Fibroblast of skin of back (primary cell): ENCODE results near the gene RASSF5. TPM values are rescaled to one million over a fixed set of nuclear protein-coding genes. Genes with fewer than 3 reads are reported as not detected.

Experiments used
- DNase-seq: peaks from one replicate; pipeline ENCODE4 v3.0.0-alpha.2; 2013
- polyA plus RNA-seq, 2 experiments: library from polyadenylated mRNA; unstranded; fragments of 120-200 nt; gene quantifications; one replicate each; pipeline ENCODE4 v1.2.1, GENCODE V29; 2013; ENCODE audit not compliant: insufficient read length in 2 of 2

RASSF5 gene
- polyA plus RNA-seq (2013, experiment 1 of 2; ENCODE audit: insufficient read length) = 0.92 TPM
- polyA plus RNA-seq (2013, experiment 2 of 2; ENCODE audit: insufficient read length) = 2.0 TPM

GRCh38 chr1:206507284-206508129, at the start of gene RASSF5:
TSS of gene RASSF5 (plus strand) at chr1:206507531. CDS start at chr1:206507603, 72 bp downstream.
- DNase-seq = peak; percentile 76

GRCh38 chr1:206459703-206460102, 47.6 kb upstream of the RASSF5 start:
- no peak for DNase-seq

- DNase-seq = no peak
Observed at GRCh38 chr1:206460836-206461426, 46.4 kb upstream of the RASSF5 start.

- peak; percentile 65 for DNase-seq
Observed at GRCh38 chr1:206461602-206462455, 45.5 kb upstream of the RASSF5 start.

GRCh38 chr1:206463137-206463536, 44.2 kb upstream of the RASSF5 start:
- no peak for DNase-seq

- DNase-seq = no peak
Observed at GRCh38 chr1:206463911-206464310, 43.4 kb upstream of the RASSF5 start.

GRCh38 chr1:206464456-206464964, 42.8 kb upstream of the RASSF5 start:
- DNase-seq = peak; percentile 72

GRCh38 chr1:206465951-206466350, 41.4 kb upstream of the RASSF5 start:
- no peak for DNase-seq

- no peak for DNase-seq
Observed at GRCh38 chr1:206466840-206467649, 40.3 kb upstream of the RASSF5 start.

GRCh38 chr1:206467915-206468314, 39.4 kb upstream of the RASSF5 start:
- peak; percentile 28 for DNase-seq

- peak; percentile 15 for DNase-seq
Observed at GRCh38 chr1:206468571-206468970, 38.8 kb upstream of the RASSF5 start.

GRCh38 chr1:206469411-206469932, 37.9 kb upstream of the RASSF5 start:
- DNase-seq = no peak

GRCh38 chr1:206469933-206470691, 37.2 kb upstream of the RASSF5 start, which contains the start of gene IKBKE:
TSS of gene IKBKE (plus strand) at chr1:206470476. CDS start at chr1:206473228, 2,752 bp downstream.
- peak; percentile 82 for DNase-seq

- DNase-seq = peak; percentile 85
Observed at GRCh38 chr1:206470692-206471414, 36.5 kb upstream of the RASSF5 start.

- DNase-seq = no peak
Observed at GRCh38 chr1:206471415-206471801, 35.9 kb upstream of the RASSF5 start.

- no peak for DNase-seq
Observed at GRCh38 chr1:206472024-206472423, 35.3 kb upstream of the RASSF5 start.

GRCh38 chr1:206472454-206472853, 34.9 kb upstream of the RASSF5 start:
- DNase-seq = peak; percentile 40

GRCh38 chr1:206472886-206473285, 34.4 kb upstream of the RASSF5 start:
- no peak for DNase-seq

- DNase-seq = no peak
Observed at GRCh38 chr1:206476058-206476457, 31.3 kb upstream of the RASSF5 start.

- no peak for DNase-seq
Observed at GRCh38 chr1:206476591-206476990, 30.7 kb upstream of the RASSF5 start.
